D721Med (cell line): Measurements from ENCODE around the gene SCGB1C2.

ENCODE experiments used
- DNase-seq: peaks from one replicate; pipeline ENCODE4 v3.0.0; 2011; ENCODE audit warnings: low spot score; ENCODE audit not compliant: insufficient read length
- FAIRE-seq: peaks from 2 replicates; lab custom pipeline; 2011; peaks lifted over from hg19 to GRCh38; lab: Jason Lieb, UNC
- TF ChIP-seq, protein P1 (sequence below): IDR thresholded peaks from 2 replicates; pipeline ENCODE4 v1.5.1; 2012; ENCODE audit warnings: mild to moderate bottlenecking, control low read depth; ENCODE audit not compliant: insufficient read depth; ENCODE audit errors: missing control alignments

The SCGB1C2 gene

DNA sequence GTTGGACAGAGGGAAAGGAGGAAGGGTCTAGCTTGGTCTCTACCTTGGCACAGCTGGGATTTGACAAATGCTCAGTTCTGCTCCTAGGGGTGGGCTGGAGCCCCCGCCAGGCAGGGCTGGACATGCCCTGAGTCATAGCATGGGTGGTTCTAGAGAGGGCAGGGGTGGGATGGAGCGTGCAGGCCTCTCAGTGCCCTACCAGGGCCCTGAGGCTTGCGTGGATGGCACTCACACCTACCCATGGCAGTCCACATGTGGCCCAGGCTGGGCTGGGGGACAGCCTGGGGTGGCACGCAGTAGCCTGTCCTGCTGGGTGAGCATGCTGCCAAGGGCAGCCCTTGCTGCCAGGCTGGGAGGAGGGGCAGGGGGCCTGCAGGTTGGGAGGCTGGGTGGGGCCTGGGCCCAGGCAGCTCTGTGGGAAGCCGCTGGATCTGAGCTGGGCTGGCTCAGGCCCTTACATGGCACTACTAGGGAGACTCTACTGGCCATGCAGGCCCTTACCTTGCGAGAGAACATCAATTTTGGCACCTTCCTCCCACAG is 32.8 kb downstream of the SCGB1C2 start:
- DNase-seq = no peak
- TF ChIP-seq, protein P1, sequence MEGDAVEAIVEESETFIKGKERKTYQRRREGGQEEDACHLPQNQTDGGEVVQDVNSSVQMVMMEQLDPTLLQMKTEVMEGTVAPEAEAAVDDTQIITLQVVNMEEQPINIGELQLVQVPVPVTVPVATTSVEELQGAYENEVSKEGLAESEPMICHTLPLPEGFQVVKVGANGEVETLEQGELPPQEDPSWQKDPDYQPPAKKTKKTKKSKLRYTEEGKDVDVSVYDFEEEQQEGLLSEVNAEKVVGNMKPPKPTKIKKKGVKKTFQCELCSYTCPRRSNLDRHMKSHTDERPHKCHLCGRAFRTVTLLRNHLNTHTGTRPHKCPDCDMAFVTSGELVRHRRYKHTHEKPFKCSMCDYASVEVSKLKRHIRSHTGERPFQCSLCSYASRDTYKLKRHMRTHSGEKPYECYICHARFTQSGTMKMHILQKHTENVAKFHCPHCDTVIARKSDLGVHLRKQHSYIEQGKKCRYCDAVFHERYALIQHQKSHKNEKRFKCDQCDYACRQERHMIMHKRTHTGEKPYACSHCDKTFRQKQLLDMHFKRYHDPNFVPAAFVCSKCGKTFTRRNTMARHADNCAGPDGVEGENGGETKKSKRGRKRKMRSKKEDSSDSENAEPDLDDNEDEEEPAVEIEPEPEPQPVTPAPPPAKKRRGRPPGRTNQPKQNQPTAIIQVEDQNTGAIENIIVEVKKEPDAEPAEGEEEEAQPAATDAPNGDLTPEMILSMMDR = no peak
- FAIRE-seq = no peak

DNA sequence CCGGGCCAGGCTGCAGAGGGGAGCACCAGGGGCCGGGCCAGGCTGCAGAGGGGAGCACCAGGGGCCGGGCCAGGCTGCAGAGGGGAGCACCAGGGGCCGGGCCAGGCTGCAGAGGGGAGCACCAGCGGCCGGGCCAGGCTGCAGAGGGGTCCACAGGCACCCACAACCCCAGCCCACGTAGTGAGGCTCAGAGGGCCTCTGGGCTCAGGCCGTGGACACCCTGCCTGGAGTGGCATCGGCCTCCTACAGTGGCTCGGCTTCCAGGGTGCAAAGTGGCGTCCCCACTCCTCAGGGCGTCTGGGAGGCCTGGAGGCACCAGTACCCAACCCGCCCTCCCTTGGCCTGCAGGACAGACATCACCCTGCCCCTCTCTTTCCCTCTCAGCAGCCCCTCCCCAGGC is 34.5 kb downstream of the SCGB1C2 start:
- TF ChIP-seq, protein P1 = no peak
- DNase-seq = no peak
- FAIRE-seq = no peak

DNA sequence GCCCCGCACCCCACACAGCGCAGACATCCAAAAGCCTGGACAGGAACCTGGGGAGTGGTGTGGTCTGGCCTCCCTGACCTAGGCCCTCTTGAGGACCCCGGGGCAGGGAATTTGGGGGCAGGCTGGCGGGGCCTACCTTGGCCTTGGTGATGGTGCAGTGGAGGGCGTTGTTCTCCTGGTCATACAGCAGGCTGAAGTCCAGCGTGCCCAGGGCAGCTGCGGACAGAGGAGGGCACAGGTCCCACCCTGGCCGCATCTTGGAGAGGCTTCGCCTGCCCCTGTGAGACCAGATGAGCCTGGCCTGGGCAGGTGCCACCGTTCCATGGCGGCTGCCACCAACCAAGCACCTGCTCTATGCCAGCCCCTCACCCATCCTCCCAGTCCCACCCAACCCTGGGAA is 35.0 kb downstream of the SCGB1C2 start:
- DNase-seq (no peak), FAIRE-seq (no peak)
- TF ChIP-seq, protein P1 = no peak

DNA sequence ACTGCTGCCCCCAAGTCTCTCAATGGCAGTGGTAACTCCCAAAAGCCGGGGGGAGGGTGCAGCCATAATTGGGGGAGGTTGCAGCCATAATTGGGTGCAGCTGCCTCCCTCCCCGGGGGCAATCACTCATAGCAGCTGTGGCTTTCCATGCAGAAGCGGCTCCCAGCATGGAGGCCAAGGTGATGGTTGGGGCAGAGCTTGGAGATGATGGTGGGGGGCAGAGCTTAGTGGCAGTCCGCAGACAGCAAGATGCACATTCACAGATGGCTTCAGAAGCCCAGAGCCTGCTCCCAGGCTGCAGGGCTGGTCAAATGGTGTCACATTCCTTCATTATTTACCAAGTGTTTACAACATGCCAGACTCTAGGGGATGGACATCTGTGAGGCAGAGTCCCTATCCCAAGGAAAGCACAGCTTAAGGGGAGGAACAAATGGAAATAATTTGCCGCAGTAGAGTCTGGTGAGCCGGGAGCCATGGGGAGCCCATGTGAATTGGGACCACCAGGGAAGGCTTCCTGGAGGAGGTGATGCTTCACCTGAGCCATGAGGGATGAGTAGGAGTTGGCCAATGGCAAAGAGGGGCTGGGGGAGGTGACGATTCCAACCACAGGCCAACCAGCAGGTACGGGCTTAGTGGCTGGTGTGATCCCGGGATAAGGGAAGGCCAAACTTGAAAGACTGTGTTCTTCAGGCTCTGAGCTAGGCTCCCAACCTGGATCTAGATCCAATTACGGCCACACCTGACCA is 36.0 kb downstream of the SCGB1C2 start:
- TF ChIP-seq, protein P1 = no peak
- FAIRE-seq = no peak
- DNase-seq = no peak

DNA sequence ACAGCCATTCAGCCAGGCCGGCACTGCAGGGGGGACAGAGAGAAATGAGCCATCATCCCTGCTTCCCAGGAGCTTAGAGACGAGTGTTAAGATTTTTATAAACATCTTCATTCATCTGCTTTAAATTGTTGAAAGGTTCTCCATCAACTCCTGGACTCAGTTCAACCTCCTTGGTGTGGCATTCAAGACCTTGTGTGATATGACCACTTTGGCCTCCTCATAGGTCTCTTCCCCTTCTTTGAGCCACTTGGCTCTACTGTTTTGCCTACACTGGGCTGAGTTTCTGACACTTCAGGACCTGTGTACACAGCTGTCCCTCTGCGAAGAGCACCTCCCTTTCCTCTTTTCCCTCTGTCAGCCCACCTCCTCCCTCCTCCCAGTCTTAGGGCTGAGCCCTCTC is 39.8 kb downstream of the SCGB1C2 start:
- DNase-seq (no peak), FAIRE-seq (no peak)
- TF ChIP-seq, protein P1 = no peak

DNA sequence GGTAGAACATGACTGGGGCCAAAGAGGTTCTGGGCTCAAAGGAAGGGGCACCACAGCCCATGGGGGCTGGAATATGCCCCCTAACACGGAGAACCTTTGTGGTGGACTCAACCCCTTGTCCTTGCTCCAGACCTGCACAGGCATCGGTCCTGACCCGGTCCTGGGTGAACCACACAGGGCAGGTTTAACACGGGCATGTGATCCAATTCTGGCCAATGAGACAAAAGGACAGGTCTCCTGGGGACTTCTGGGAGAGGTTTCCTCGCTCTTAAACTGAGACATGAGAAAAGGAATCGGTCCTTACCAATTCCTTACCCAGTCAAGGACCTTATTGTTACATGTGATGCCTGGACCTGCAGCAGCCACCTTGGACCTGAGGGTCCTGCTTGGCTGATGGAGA is 40.4 kb downstream of the SCGB1C2 start:
- TF ChIP-seq, protein P1 = no peak
- FAIRE-seq (no peak), DNase-seq (no peak)
